Astrocyte of the hippocampus (primary cell): ENCODE data around the gene ST8SIA6.
"Not testable (repeated sequence)": the region's sequence is repeated elsewhere in the genome, so short reads cannot be mapped to it uniquely, and the experiment has no call there.

ENCODE experiments used
- DNase-seq: peaks from one replicate; pipeline ENCODE4 v3.0.0; 2011; ENCODE audit warnings: low read depth, low spot score

Gene ST8SIA6

DNA sequence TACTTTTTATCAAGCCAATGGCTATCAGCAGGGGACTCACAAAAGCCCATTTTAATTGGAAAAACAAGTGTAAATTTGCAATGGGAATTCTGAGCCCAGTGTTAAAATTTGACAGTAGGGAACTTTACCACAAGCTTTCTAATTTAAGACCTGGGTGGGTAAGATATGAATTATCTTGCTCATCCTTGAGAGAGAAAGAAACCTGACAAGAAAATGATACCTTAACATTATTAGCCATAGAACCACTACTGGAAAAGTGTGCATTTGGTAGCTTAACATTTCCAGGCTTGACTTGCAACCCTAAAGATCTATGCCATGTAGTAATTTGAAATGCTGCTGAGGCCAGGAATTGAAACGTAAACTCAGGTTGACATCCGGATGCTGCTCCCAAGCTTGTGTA is 2.7 kb upstream of the ST8SIA6 start:
- DNase-seq, result no peak

DNA sequence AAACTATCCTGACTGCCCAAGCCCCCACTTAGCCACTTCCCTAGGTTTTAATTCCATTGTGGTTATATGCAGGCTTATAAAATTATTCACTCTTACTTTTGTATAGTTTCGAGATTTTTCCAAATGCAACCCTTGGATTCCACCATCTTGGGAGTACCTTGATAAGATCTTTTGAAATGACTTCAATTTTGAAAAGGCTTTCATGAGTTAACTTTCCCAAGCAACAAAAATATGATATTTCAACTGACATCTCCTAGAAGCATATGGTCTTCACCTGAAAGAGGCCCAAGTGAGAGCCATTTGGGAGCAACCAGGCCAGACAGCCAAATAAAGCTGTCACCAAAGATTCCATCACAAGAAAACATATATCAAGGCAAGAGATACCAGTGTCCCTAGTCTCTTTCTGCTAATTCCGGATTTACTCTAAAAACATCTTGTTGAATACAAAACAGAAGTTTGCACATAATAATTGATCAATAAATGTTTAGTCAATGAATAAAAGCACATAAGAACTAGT is 1.7 kb upstream of the ST8SIA6 start:
- DNase-seq, result no peak

DNA sequence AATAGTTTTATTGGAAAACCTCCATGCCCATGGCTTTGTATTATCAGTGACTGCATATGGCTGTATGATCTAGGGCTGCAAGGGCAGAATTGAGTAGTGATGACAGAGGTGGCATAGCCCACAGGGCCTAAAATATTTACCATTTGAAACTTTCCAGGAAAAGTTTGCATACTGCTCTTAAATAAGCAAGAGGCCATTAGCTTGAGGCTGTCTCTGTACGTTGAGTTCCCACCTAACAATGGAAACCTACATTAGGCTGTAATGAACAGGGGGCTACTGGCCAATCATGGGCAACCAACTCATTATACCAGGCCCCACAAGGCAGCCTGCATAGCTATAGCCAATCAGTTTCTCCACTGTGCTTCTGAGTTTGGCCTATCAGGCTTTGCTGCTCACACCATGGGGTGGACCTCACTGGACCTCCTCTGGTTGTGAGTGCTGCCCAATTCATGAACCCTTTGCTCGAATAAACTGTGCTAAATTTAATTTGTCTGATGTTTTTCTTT is 673 bp upstream of the ST8SIA6 start:
- DNase-seq, result no peak

DNA sequence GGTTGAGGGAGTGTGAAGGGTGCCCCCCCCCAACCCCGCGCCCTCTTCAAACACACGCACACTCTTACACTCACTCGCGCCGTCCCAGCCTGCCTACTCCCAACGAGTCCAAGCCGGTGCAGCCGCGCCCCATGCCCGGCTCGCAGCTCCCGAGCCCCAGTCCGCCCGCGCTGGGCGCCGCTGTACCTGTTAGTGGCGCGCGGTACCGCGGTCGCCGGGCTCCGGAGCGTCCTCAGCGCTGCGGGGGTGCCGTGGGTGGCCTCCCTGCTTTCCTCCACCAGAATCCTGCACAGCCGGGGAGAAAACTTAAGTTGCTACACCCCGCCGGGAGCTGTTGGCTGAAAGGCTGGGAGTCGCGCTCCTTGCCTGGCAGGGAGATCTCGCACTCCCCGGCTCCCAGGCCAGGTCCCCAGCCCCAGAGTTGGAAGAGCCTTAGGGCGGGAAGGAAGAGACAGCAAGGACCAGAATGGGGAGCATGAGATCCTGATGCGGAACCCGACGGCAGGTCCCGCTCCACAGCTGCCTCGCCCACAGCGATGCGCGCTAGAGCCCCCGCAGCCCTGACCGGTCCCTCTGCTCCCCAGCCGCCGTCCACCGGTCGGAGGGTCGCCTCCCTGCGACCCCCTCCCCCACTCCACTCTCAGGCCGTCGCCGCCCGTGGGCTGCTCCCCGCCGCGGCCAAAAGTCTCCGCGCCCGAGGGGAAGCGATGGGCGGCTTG is 863 bp downstream of the ST8SIA6 start:
- peak; percentile 62 for DNase-seq

DNA sequence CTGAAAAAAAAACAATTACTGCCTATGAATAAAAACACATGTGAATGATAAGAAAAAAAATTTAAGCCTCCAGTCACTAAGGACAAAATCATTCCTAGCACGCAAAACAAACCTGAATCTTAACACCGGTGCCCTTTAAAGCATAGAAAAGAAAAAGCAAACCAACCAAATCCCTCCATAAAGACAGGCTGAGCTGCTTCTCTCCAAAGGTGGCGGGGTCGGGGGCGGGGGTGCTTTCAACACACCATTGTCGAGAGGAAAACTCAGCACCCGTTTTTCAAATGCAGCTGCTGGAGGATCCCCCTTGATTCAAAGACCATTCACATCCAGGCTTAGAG is 1.4 kb downstream of the ST8SIA6 start:
- DNase-seq, result no peak

DNA sequence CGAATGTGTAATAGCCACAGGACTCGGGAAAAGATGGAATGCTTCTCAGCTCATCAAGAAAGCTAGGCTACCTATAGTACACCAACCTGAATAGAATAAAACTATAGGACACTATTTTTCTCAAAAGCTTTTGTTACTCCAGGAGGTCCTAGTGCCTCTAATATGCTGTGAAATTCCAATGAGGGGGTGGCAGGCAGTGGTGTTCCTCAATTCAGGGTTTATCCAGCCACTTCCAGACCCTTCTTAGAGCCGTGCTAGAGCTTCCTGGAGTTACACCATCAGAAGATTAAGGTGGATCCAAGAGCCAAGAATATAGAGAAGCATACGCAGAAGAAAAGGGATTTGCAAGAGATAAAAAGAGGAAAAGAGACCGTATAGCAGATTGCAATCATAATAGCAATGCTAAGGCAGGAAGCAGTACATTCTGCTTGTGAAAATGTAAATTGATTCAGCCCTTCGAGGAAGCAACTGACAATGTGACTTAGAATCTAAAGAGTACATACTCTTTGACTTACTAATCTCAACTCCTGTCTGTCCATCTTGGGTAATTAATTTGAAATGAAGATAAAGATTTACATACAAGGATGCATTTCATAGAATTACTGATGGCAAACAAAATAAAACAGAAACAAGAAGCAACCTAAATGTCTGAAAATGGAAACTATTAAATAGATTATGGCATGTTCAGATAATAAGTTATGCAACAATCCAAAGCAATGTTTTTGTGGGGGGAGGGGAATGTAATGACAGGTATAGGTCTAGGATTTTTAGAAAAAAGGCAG is 2.1 kb downstream of the ST8SIA6 start:
- DNase-seq, result no peak

DNA sequence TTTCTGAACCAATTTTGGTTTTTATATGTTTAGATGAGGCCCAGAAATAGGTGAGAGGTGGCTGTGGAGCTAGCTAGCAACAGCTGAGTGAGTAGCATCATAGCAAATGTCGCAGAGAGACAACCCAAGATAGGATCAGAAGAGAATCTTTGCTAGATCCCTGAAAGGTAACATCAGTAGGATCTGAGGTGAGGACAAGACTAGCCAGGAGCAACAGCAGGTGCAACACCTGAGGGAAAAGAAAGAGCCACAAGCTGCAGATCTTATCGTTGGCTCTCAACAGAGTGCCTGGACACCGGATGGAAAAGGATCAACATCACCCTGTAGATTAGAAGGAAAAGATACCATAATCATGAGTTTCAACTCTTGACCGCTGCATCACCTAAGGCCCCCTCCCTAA is 4.4 kb downstream of the ST8SIA6 start:
- DNase-seq, result no peak

DNA sequence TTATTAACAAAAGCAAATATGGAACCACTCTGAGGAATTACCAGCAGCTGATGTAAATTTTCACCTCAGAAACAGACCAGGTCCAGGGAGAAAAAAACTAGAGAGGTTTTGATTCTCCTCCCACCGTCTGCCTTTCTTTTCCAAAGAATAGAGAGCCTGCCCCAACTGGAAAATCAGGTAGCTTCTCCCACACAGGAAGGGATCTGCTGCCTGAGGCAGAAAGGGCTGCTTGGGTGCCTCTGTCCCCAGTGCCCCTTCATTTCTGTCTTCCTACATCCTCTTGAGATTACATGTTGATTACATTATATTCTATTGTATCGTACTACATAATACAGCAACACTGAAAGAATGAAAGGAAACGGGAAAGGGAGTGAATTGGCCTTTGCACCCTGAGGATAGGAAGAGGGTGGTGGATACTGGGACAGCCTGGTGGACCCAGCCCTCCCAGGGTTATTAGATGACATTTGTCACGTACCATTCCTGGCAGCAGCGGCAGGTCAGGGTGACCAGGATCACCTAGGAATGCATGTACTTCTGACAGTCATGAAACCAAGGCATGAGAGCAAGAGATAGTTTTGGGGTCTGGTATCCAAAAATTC is 8.9 kb downstream of the ST8SIA6 start:
- DNase-seq, result no peak

DNA sequence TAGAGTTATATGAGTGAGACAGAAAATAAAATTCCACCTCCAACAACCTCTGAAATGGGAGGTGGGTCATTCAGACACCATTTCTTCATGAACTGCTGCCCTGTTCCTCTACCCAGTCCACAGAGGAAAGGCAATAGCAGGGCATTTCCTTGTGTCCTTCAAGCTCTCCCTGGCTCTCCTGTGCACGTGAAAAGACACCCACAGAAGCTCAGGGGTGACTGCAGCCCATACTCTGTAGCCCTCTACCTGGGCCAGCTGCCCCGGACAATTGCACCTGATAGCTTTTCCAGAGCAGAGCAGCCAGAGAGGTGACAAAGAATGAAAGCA is 10.0 kb downstream of the ST8SIA6 start:
- DNase-seq, result no peak

DNA sequence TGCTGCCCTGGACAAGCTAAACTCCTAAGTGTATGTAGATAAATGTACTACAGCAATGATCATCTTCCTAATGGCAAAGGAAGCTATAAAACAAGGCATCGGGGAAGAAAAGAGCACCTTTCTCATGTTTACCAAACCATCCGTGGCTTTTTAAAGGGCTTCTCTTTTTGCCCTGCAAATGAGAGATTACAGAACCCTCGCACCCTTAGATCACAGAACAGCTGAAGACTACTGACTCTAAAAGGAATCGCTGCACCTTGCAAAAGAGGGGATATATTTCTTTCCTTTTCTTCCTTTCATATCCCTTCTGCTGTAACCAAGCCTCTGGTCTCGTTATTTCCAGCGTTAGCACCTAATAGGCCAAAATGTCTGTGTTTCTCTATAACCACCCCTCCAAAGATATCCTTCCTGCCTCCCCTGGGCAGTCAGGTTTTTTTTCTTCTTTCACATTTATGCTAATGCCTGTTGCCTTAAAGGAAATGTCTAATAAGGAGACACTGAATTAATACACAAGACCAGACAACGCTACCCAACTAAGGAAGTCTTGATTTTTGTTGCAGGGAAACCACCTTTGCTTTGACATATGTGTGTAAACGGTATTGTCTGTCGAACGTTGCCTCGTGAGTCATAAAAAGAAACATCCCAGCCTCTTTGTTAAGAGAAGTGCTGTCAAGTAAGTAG is 10.5 kb downstream of the ST8SIA6 start:
- DNase-seq, result no peak

DNA sequence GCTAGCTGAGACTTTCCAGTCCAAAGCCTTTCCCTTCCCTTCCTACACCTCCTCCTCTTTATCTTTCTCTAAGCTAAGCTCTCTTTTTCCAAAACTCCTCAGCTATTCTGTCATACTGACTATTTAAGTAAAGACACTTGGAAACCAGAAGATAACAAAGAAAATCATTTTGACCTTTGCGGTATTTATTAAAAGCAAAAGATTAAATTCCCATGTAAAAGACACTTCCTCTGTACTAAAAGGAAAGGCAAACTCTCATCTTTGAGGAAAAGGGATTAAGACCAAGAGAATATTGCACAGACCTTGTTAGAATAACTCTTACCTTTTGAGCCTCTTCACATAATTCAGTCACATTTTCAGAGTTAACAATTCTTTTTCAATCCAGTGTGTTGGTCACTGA is 15.8 kb downstream of the ST8SIA6 start:
- no peak for DNase-seq

DNA sequence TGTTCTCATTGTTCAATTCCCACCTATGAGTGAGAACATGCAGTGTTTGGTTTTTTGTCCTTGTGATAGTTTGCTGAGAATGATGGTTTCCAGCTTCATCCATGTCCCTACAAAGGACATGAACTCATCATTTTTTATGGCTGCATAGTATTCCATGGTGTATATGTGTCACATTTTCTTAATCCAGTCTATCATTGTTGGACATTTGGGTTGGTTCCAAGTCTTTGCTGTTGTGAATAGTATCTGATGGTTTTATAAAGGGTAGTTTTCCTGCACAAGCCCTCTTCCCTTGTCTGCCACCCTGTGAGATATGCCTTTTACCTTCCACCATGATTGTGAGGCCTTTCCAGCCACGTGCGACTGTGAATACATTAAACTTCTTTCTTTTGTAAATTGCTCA is 17.8 kb downstream of the ST8SIA6 start:
- not testable (repeated sequence) for DNase-seq

DNA sequence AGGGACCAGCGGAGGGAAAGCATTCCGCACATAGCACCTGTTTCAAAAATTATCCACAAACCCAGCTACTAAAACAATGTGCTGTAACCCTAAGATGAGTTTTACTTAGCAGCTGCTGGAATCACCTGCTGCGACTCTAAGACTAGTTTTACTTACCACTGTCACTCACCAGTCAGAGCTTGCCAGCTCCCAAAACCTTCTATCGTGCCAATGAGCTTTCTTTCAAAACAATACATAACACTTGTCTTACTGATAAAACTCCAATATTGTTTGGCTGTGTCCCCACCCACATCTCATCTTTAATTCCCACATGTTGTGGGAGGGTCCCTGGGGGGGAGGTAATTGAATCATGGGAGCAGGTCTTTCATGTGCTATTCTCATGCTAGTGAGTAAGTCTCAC is 18.4 kb downstream of the ST8SIA6 start:
- no peak for DNase-seq

DNA sequence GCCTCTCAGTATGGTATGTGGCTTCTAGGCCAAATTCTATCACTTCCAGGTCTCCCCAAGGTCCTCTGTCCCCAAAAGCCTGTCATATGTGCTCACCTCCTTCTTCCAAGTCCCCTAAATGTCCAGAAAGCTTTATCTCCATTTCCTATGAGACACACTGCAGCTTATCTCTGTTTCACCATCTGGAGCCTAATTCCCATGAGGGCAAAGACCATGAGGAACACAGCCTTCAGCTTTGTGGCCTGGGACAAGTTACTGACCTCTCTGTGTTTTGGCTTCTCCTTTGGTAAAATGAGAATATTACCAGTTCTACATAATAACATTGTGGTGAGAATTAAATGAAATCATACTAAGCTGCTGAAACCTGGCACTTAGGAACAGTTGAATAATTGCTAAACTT is 19.2 kb downstream of the ST8SIA6 start:
- DNase-seq, result no peak

DNA sequence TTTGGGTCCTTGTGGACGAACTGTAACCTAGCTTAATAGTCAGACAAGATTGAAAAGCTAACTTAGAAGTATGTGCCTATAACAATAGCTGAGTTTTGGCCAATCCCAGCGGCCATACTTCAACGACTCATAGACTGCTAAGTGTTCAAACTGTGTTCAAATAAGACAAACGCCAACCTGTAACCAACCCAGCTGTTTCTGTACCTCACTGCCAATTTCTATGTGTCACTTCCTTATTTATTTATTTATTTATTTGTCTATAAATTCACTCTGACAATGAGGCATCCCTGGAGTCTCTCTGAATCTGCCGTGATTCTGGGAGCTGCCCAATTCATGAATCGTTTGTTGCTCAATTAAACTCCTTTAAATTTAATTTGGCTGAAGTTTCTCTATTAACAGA is 21.7 kb downstream of the ST8SIA6 start:
- DNase-seq, result no peak

DNA sequence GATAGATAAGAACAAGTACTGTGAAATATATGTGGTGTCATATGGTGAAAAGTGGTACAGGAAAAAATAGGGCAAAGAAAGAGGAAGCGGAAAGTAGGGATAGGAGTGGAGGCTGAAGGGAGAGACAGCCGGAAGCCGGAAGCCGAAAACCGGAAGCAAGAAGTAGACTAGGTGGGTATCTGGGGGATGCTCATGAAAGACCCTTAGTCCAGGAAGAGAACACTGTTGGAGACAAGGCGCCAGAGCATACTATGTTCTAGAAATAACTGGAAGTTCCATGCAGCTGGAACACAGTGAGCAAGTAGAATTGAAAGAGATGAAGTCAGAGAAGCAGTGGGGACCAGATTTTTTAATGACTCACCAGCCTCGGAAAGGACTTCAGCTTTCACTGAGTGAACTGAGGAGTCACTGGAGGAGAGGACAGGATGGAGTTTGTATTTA is 22.5 kb downstream of the ST8SIA6 start:
- peak; percentile 51 for DNase-seq

DNA sequence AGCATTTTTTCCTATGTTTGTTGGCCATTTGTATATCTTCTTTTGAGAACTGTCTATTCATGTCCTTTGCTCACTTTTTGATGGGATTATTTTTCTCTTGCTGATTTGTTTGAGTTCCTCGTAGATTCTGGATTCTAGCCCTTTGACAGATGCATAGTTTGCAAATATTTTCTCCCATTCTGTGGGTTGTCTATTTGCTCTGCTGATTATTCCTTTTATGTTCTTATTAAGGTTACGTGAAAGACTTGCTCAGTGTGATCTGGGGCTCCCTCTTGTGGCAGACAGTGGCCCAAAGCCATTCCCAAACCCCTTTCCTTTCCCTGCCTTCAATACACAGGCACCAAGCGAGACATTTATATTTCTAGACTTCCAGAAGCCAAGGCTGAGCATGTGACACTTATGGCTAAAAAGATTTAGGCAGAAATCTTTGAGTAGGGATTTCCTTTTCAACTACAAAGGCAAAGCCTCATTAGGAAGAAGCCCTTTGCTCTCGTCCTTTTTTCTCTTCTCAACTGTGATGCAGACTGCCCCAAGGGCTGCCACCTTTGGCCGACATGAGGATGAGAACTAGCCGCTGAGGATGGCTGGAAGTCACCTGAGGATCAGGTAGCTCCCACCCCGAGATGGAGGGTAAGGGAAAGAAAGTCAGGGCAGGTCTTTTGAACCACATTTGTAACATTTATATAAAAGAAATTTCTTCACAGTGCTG is 23.6 kb downstream of the ST8SIA6 start:
- DNase-seq, result peak; percentile 89

DNA sequence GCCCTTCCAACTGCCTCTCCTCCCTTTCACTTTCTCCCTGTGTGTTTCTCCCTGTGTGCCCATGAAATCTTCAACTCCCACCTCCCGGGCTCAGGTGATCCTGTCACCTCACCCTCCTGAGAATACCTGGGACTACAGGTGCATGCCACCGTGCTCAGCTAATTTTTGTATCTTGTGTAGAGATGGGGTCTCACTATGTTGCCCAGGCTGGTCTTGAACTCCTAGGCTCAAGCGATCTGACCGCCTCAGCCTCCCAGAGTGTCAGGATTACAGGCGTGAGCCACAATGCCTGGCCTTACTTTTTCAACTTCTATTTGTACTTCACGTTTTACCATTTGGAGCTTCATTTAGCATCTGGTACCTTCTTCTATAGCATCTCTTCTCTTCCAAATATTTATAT is 24.9 kb downstream of the ST8SIA6 start:
- no peak for DNase-seq

DNA sequence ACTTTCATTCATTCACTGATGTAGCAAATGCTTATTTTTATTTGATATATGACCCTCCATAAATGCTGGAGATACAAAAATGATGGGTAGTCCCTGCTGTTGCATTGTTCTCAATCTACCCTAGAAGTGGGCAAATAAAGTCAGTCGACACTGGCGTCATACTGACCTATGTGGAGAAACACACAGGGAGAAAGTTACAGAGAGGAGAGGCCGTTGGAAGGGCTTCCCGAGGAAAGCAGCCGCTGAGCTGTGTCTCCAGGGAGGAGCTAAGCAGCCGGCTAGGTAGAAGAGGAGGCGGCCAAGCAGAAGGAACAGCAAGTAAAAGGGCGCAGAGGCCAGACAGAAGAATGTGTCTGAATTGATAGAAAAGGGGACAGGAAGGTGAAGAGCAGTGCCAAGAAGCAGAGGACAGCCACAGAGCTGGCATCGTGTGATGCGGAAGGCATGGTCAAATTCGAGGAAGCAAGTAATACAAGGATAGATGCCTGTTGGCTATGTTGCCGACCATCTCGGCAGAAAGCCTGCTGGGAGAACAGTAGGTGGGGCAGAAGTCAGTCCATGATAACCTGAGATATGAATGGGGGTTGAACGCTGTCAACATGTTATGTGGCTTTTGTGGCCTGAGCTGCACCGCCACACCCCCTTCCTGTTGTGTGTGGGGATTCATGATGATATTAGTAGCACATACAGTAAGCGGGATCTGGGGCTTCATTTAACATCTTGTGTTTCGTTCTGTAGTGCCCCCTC is 25.9 kb downstream of the ST8SIA6 start:
- no peak for DNase-seq

DNA sequence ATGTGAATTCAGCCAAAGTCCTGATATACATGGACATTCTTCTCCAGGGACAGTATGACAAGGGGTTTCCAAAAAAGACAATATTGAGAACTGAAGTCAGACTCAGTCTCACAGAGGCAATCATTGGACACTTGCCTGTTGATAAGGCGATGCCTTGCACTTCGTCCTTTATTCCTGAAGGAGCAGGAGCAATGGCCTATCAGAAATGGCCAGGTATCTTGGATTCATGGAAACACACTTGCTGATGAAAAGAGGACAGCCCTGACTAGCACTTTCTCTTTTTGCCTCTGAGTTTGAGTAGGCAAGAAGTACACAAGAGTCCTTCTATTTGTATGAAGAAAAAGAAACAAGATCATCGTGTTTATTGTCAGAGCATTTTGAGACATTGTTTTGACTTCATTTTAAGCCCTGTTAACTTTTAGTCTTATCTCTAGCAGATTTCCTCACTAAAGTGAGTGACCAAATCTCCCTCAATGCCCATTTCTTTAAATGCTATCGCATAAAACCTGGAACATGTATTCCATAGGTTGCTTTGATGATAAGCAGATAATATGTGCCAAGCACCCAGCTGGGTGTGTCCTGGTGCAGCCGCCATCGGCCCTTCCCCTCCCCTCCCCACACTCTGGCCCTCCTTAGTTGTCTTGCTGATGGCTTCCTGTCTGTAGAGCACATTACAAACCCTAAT is 26.6 kb downstream of the ST8SIA6 start:
- DNase-seq, result no peak
